Stimulated activated naive CD8-positive, alpha-beta T cell treated with anti-CD3 and anti-CD28 coated beads, Interleukin-15, Interleukin-2, amounts not matched to agents 100 ng/mL and 50 ng/mL, for 24 hours (primary cell): ENCODE results near the gene ALPL.

Source experiments
- H3K27ac Mint-ChIP-seq: one replicate; pipeline ENCODE4 v1.8.0; 2021; ENCODE audit warnings: mild to moderate bottlenecking, mixed read lengths
- H3K27me3 Mint-ChIP-seq: one replicate; pipeline ENCODE4 v1.8.0; 2021; ENCODE audit warnings: mixed read lengths
- H3K36me3 Mint-ChIP-seq: one replicate; pipeline ENCODE4 v1.8.0; 2021; ENCODE audit warnings: low read depth, mixed read lengths
- H3K4me1 Mint-ChIP-seq: one replicate; pipeline ENCODE4 v1.8.0; 2021; ENCODE audit warnings: low read depth, mixed read lengths
- H3K4me3 Mint-ChIP-seq: one replicate; pipeline ENCODE4 v1.8.0; 2021; ENCODE audit warnings: mild to moderate bottlenecking, mixed read lengths
- H3K9me3 Mint-ChIP-seq: one replicate; pipeline ENCODE4 v1.8.0; 2021; ENCODE audit warnings: mixed read lengths

ALPL gene

DNA sequence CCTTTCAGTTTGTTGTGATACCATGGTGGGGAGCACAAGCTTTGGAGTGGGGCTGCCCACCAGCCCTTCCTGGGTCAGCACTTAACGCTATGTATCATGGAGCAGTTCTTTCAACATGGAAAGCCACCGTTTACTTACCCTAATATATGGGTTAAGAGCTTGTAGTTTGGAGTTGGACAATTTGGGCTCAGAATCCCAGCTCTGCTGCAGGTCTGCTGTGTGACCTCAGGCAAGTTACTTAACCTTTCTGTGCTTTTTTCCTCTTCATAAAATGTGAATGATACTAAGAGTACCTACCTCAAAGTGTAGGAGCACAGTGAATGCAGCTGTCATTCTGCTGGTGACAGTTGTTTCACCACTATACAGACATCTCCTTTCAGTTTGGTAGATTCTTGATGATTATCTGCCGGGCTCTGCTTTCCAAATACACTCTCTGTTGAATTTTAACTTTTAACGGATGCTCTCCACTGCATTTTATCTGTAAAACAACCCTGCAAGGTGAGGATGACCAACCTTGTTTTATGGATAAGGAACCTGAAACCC lies 23.8 kb downstream of the ALPL start:
- H3K4me1 Mint-ChIP-seq: no peaks in the 10 kb centered on the region
- peaks cover 10% of the 10 kb centered on the region for H3K27me3 Mint-ChIP-seq
- H3K9me3 Mint-ChIP-seq: no peaks in the 10 kb centered on the region
- no peak overlapping the region for H3K27ac Mint-ChIP-seq
- no peaks in the 10 kb centered on the region for H3K36me3 Mint-ChIP-seq
- H3K4me3 Mint-ChIP-seq: no peak overlapping the region

DNA sequence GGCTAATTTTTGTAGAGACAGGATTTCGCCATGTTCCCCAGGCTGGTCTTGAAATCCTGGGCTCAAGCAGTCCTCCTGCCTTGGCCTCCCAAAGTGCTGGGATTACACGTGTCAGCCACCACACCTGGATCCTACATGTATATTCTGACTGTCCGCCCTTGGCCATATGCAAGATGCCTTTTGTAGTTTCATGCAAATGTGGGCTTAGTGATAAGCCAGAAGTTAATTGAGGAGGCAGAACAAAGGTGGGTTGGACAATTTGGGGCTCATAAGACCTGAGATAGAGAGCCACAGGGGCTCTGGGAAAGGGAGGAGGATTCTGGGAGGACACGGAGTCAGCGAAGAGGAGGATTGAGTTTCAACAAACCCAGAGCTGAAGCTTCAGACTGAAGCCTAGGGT lies 24.9 kb downstream of the ALPL start:
- no peaks in the 10 kb centered on the region for H3K9me3 Mint-ChIP-seq
- H3K27me3 Mint-ChIP-seq: peaks cover 21% of the 10 kb centered on the region
- H3K36me3 Mint-ChIP-seq: no peaks in the 10 kb centered on the region
- H3K27ac Mint-ChIP-seq: no peak overlapping the region
- no peak overlapping the region for H3K4me3 Mint-ChIP-seq
- H3K4me1 Mint-ChIP-seq: no peaks in the 10 kb centered on the region

DNA sequence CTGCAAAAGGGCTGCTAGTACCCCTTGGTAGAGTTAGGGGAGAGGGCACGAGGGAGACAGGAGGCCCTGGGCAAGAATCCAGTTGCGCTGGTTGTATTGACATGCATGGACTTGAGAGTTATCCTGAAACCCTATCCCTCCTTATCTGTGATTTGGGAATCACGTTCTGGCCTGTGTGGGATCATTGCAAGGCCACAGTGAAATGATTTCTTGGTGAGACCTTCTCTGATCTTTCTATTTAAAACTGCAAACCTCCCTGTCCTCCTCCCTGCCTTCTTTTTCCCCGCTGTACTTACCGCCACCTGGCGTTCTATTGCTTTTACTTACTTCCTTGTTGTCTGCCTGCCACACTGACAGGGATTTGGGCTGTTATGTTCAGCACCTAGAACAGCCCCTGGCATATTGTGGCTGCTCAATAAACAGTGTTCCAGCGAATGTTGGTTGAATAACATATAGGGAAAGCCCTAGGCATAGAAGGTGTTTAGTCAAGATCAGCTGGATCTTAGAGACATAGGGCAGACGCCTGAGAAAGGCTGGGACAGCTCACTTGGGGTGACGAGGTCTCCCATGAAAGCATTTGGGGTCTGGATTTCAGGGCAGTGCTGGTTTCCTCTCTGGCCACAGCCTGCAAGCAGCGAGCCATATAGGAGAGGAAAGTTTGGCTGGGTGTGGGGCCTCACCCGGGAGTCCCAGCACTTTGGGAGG lies 25.6 kb downstream of the ALPL start:
- no peaks in the 10 kb centered on the region for H3K4me1 Mint-ChIP-seq
- H3K27me3 Mint-ChIP-seq: peaks cover 24% of the 10 kb centered on the region
- H3K9me3 Mint-ChIP-seq: no peaks in the 10 kb centered on the region
- H3K36me3 Mint-ChIP-seq: no peaks in the 10 kb centered on the region
- H3K27ac Mint-ChIP-seq: no peak overlapping the region
- no peak overlapping the region for H3K4me3 Mint-ChIP-seq

- H3K9me3 Mint-ChIP-seq: no peaks in the 10 kb centered on the region
- peaks cover 24% of the 10 kb centered on the region for H3K27me3 Mint-ChIP-seq
- no peaks in the 10 kb centered on the region for H3K36me3 Mint-ChIP-seq
- H3K27ac Mint-ChIP-seq: no peak overlapping the region
- H3K4me3 Mint-ChIP-seq: no peak overlapping the region
- no peaks in the 10 kb centered on the region for H3K4me1 Mint-ChIP-seq
Measured at GRCh38 chr1:21536218-21536617, 27.0 kb downstream of the ALPL start.

DNA sequence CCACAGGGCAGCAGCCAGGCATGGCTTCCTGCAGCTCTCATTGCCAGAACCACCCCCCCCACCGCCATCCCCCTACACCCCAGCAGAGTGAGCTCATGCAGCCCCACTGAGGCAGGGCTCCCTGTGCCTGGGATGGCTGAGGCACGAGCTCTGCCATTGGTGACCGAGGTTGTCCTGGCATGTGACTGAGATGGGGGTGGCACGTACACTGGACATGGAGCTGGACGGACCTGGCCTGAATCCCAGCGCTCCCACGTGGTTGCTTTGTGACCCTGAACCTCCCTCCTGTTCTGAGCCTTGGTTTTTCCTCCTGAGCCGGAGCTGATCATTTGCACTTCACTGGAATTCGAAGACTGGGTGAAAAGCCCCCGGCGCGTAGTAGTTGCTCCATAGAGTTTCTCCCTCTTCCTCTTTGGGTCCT lies 28.3 kb downstream of the ALPL start:
- Mint-ChIP-seq H3K27me3 (peaks cover 22% of the 10 kb centered on the region), H3K9me3 (no peaks in the 10 kb centered on the region), H3K36me3 (no peaks in the 10 kb centered on the region), H3K27ac (no peak overlapping the region), H3K4me3 (no peak overlapping the region), H3K4me1 (no peaks in the 10 kb centered on the region)

DNA sequence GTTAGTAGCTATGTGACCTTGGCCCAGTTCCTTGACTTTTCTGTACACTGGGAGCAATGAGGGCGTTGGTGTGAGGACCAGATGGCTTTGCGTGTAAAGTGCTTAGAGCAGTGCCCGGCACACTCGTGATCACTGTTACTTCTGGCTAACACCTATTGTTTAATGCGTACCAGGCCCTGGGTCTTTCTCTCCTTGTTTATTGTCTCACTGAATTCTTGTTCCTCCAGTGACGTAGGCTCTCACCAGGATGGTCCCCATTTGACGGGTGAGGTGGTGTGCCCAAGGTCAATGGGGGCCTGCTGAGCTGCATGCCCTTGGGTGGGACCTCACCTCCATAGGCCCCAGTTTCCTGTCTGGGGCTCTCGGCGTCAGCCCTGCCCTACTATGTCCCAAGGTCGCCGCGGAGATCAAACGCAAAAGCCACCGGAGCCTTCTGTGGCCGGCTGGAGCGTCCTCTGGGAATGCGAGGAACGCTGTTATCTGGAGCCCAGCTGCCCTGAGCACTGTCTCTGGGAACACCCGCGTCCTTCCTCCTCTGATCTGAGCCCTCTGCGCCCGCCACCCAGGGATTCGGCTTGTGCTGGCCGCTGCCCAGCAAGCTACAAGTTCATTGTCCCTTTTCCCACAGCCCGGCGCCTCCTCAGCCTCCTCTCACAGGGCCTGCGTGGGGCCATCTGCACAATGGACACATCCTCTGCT lies 28.9 kb downstream of the ALPL start:
- Mint-ChIP-seq H3K36me3 (no peaks in the 10 kb centered on the region), H3K27me3 (peaks cover 18% of the 10 kb centered on the region), H3K9me3 (no peaks in the 10 kb centered on the region), H3K27ac (no peak overlapping the region), H3K4me3 (no peak overlapping the region), H3K4me1 (no peaks in the 10 kb centered on the region)

GRCh38 chr1:21539933-21540332 lies 30.7 kb downstream of the ALPL start:
- H3K27me3 Mint-ChIP-seq: peaks cover 18% of the 10 kb centered on the region

DNA sequence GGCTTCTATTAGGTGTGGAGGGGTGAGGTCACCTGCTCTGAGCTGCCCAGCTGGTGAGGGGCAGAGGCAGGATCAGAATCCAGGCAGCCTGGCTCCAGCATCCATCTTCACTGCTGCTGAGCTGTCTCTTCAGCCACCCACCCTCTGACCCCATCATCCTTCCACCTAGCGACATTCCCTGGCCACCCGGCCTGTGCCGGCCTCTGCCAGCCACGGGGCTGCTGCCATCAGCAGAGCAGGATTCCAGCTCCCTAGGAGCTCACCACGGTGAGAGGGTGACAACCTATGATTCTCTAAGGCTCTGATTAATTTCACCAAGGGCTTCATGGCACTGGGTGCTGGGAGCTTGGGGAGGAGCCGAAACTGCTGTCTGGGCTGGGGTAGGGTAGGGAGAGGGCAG lies 32.1 kb downstream of the ALPL start:
- Mint-ChIP-seq H3K4me1 (no peaks in the 10 kb centered on the region), H3K9me3 (no peaks in the 10 kb centered on the region), H3K4me3 (no peak overlapping the region), H3K36me3 (no peaks in the 10 kb centered on the region), H3K27ac (no peak overlapping the region), H3K27me3 (peaks cover 18% of the 10 kb centered on the region)

More at GRCh38 chr1:21539933-21540332, 30.7 kb downstream of the ALPL start:
- Mint-ChIP-seq H3K27ac (no peak overlapping the region), H3K9me3 (no peaks in the 10 kb centered on the region), H3K36me3 (no peaks in the 10 kb centered on the region), H3K4me1 (no peaks in the 10 kb centered on the region), H3K4me3 (no peak overlapping the region)

DNA sequence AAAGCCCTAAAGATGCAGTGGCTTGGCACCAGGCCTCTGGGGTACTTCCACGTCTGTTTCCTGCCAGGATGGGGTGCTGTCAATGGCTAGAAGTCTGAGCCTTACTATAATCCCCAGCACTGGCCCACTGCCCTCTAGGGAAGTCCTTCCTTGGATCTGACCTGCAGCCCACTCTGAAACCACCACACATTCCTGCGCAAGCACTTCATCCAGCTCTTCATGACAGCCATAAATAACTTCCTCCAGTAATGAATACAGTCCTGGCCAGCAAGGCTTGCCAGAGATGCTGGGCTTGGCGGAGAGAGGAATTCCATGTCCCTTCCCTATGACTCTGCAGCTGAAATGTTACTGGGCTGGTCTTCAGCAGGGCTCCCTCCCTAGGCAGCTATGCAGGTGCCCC lies 32.6 kb downstream of the ALPL start:
- Mint-ChIP-seq H3K4me3 (no peak overlapping the region), H3K4me1 (no peaks in the 10 kb centered on the region), H3K36me3 (no peaks in the 10 kb centered on the region), H3K27me3 (peaks cover 18% of the 10 kb centered on the region), H3K27ac (no peak overlapping the region), H3K9me3 (no peaks in the 10 kb centered on the region)

DNA sequence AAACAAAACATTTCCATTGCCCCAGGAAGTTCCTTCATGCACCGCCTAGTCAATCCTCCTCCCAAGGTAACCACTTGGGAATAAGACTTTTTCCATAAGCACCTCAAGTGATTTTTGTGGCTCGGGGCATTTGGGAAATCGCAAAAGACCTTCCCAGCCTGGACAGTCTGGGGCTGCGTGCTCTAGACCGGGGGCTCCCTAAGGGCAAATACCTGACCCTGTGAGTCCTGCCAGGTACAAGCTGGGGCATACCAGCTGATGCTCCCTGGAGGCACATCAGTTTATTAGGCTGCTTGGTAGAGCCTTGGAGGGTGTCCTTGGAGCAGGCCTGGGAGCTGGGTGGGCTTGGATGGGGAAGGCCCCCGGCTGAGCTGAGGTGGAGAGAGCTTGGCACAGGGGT lies 34.4 kb downstream of the ALPL start:
- H3K36me3 Mint-ChIP-seq: no peaks in the 10 kb centered on the region
- H3K4me1 Mint-ChIP-seq: no peaks in the 10 kb centered on the region
- H3K27ac Mint-ChIP-seq: no peak overlapping the region
- no peaks in the 10 kb centered on the region for H3K9me3 Mint-ChIP-seq
- H3K27me3 Mint-ChIP-seq: peaks cover 8% of the 10 kb centered on the region
- H3K4me3 Mint-ChIP-seq: no peak overlapping the region

GRCh38 chr1:21544095-21544494 lies 34.9 kb downstream of the ALPL start:
- Mint-ChIP-seq H3K4me3 (no peak overlapping the region), H3K9me3 (no peaks in the 10 kb centered on the region), H3K27me3 (peaks cover 5% of the 10 kb centered on the region), H3K4me1 (no peaks in the 10 kb centered on the region), H3K36me3 (no peaks in the 10 kb centered on the region), H3K27ac (no peak overlapping the region)

- Mint-ChIP-seq H3K27me3 (peaks cover 11% of the 10 kb centered on the region), H3K4me1 (no peaks in the 10 kb centered on the region), H3K9me3 (no peaks in the 10 kb centered on the region), H3K4me3 (no peak overlapping the region), H3K36me3 (no peaks in the 10 kb centered on the region), H3K27ac (no peak overlapping the region)
Measured at GRCh38 chr1:21546122-21546825, 37.1 kb downstream of the ALPL start.

DNA sequence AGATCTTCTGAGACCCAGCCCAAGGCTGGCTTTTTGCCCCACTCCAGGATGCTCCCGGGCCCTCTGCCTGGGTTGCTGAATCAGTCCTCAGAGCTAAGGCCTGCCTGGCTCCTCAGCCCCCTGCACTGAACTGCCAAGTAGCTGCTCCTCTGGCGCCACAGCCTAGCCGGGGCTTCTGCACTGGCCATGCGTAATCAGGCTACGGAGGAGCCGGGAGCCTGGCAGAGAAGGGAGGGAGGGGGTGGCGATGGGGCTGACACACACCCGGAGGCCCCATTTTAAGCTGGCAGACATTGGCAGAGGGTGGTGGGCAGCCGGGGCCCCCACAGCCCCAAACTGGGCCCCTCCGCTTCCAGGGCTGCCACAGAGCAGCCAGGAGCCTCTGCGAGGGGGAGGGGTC lies 38.7 kb downstream of the ALPL start:
- Mint-ChIP-seq H3K36me3 (no peaks in the 10 kb centered on the region), H3K9me3 (no peaks in the 10 kb centered on the region), H3K4me3 (no peak overlapping the region), H3K27me3 (peaks cover 14% of the 10 kb centered on the region), H3K27ac (no peak overlapping the region), H3K4me1 (no peaks in the 10 kb centered on the region)

GRCh38 chr1:21550097-21550496 lies 40.9 kb downstream of the ALPL start:
- no peak overlapping the region for H3K27ac Mint-ChIP-seq
- peaks cover 29% of the 10 kb centered on the region for H3K27me3 Mint-ChIP-seq
- H3K4me3 Mint-ChIP-seq: no peak overlapping the region
- H3K36me3 Mint-ChIP-seq: no peaks in the 10 kb centered on the region
- no peaks in the 10 kb centered on the region for H3K9me3 Mint-ChIP-seq
- no peaks in the 10 kb centered on the region for H3K4me1 Mint-ChIP-seq

GRCh38 chr1:21550866-21551475 lies 41.7 kb downstream of the ALPL start:
- Mint-ChIP-seq H3K4me1 (no peaks in the 10 kb centered on the region), H3K9me3 (no peaks in the 10 kb centered on the region), H3K4me3 (no peak overlapping the region), H3K27me3 (peaks cover 30% of the 10 kb centered on the region), H3K36me3 (no peaks in the 10 kb centered on the region), H3K27ac (no peak overlapping the region)
